ENCODE results near the gene ALOXE3.

DNA sequence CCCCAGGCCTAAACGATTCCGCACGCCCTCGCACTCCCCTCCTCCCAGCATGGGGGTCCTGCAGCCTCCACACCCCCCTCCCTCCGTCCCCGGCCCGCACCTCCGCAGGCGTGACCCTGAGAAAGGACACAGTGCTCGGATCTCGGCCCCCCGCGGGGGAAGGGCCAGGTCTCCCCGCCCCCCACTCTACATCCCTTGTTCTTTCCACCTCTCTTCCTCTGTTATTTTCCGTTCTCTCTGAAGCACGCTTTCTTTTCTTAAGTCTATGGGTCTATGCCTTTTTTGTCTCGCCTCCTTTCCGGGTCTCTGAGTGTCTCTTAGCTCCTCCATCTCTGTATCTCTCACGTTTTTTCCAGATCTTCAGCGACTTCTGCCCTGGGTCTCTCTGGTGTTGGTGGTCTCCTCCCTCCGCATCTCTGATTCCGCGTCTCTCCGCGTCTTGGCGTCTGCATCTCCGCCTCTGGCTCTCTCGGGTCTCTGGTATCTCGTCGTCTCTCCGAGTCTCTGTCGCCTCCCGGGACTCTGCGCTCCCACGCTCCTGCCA, 7.7 kb upstream of the ALOXE3 start:
- TF ChIP-seq GATA3 (IDR thresholded peaks at IDR 0.05; ENCODE audit: low read depth, low read length) (no peak), GATA2 (IDR thresholded peaks at IDR 0.05; ENCODE audit: low read depth, low read length) (no peak)

All from SH-SY5Y (cell line).